ENCODE measurements around the gene EIF4B. TPM values are rescaled to one million over a fixed set of nuclear protein-coding genes. Genes with fewer than 3 reads are reported as not detected.
A peak's percentile ranks its signal among the peaks of the same experiment; 100 is the strongest.

The EIF4B gene
- total RNA-seq, 1 experiment from 2014 or later: 713 TPM

DNA sequence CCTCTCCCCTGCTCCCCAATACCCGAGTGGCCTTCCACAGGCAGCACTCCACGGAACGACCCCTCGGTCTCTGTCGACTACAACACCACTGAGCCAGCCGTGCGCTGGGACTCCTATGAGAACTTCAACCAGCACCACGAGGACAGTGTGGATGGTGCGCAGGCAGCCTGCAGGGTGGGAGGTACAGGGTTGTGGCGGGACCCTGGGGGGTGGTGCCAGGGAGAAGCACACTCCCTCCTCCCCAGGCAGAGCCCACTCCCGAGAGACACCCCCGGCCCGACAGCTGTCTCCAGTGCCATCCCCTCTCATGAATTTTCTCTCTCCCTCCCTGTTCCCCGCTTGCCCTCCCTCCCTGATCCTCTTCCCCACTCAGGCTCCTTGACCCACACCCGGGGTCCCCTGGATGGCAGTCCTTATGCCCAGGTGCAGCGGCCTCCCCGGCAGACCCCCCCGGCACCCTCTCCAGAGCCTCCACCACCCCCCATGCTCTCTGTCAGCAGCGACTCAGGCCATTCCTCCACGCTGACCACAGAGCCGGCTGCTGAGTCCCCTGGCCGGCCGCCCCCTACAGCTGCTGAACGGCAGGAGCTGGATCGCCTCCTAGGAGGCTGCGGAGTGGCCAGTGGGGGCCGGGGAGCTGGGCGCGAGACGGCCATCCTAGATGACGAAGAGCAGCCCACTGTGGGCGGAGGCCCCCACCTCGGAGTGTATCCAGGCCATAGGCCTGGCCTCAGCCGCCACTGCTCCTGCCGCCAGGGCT, 52.6 kb downstream of the EIF4B start:
- H2BK20ac ChIP-seq (ENCODE audit: low read depth, low read length, poor library complexity, severe bottlenecking): no peak overlapping the region
- H3K56ac ChIP-seq (ENCODE audit: insufficient read length, low read depth, low read length): no peak overlapping the region
- no peaks in the 10 kb centered on the region for H3K9me3 ChIP-seq (ENCODE audit: control insufficient read depth, low read depth, low read length)
- no peak overlapping the region for H3K27ac Mint-ChIP-seq
- H4K5ac ChIP-seq (ENCODE audit: insufficient read length, low read depth, low read length): no peak overlapping the region
- no peak for TF ChIP-seq CTCF (conservative IDR thresholded peaks at IDR 0.05)
- H2BK15ac ChIP-seq (ENCODE audit: low read depth, low read length): no peak overlapping the region
- H3K23me2 ChIP-seq (ENCODE audit: insufficient read length, low read depth, low read length, poor library complexity, severe bottlenecking): no peaks in the 10 kb centered on the region
- no peaks in the 10 kb centered on the region for H3K79me2 ChIP-seq (ENCODE audit: insufficient read depth, low read length)
- H3K4me3 Mint-ChIP-seq: no peak overlapping the region
- no peak overlapping the region for H3K9ac ChIP-seq (ENCODE audit: extremely low read depth, insufficient read length, low read length)
- no peaks in the 10 kb centered on the region for H3K79me1 ChIP-seq (ENCODE audit: insufficient read depth, low read depth, low read length, poor library complexity, severe bottlenecking)
- H3K27ac ChIP-seq (ENCODE audit: insufficient read length, low read depth, low read length): no peak overlapping the region
- H2BK5ac ChIP-seq (ENCODE audit: insufficient read length, low read length): no peak overlapping the region
- WGBS (ENCODE audit: extremely low coverage, insufficient read length, low lambda C conversion rate): no CpG with 5 or more reads among the region's 35 CpGs
- no peak overlapping the region for H4K91ac ChIP-seq (ENCODE audit: insufficient read length, low read depth, low read length)
- no peaks in the 10 kb centered on the region for H3K4me1 ChIP-seq (ENCODE audit: insufficient read depth, low read length)
- peaks cover 52% of the 10 kb centered on the region for H3K27me3 Mint-ChIP-seq (ENCODE audit: low read depth)
- no peaks in the 10 kb centered on the region for H3K9me3 Mint-ChIP-seq
- no peaks in the 10 kb centered on the region for H4K20me1 ChIP-seq (ENCODE audit: control insufficient read depth, insufficient read depth, insufficient read length)
- no peaks in the 10 kb centered on the region; the same call in 1 of the 2 replicates for H3K27me3 ChIP-seq (ENCODE audit: insufficient read depth, low read length)
- H2BK12ac ChIP-seq (ENCODE audit: insufficient read length, low read depth, low read length): no peak overlapping the region
- H2AK5ac ChIP-seq (ENCODE audit: insufficient read length, low read length): no peak overlapping the region
- no peak overlapping the region for H3K4ac ChIP-seq (ENCODE audit: low read depth, low read length)
- no peak overlapping the region for H2AFZ ChIP-seq (ENCODE audit: low read length)
- H3K4me2 ChIP-seq (ENCODE audit: insufficient read depth, insufficient read length, low read length): no peak overlapping the region
- peaks cover 6 to 10% of the 10 kb centered on the region in 2 experiments for H3K4me1 Mint-ChIP-seq
- H3K23ac ChIP-seq (ENCODE audit: insufficient read length, low read depth, low read length): no peak overlapping the region
- no peak overlapping the region; the same call in 1 of the 2 replicates for H3K14ac ChIP-seq (ENCODE audit: insufficient read depth, low read length)
- H3K36me3 Mint-ChIP-seq (ENCODE audit: insufficient read depth in 1 of 3, low read depth in 3 of 3): peaks cover 0 to 2% (median 0%) of the 10 kb centered on the region in 3 experiments; a peak in 2 of 7 replicates
- no peak overlapping the region for H3K18ac ChIP-seq (ENCODE audit: insufficient read length, low read depth, low read length)
- no peak overlapping the region for H3T11ph ChIP-seq (ENCODE audit: low read length)
- H4K8ac ChIP-seq (replicated peaks; ENCODE audit: insufficient read length, low read depth, low read length): no peak overlapping the region
- peak; percentile 30 for DNase-seq
- no peak overlapping the region for H2BK120ac ChIP-seq (ENCODE audit: low read depth, low read length, poor library complexity, severe bottlenecking)
